A375 (cell line): ENCODE results near the gene KRTAP3-1. TPM values are rescaled to one million over a fixed set of nuclear protein-coding genes. Genes with fewer than 3 reads are reported as not detected.

Source experiments
- small RNA-seq: library from RNA; depleted of rRNA; stranded (forward); fragments of <200 nt; gene quantifications from one replicate; pipeline ENCODE3, GENCODE V24; 2014
- total RNA-seq: library from RNA; depleted of rRNA; stranded (reverse); fragments of >200 nt; shearing (Covaris generic); gene quantifications from 2 replicates; pipeline ENCODE4 v1.2.3, GENCODE V29; 2014; rRNA removed

KRTAP3-1 gene
- total RNA-seq, result not detected in 2 replicates

GRCh38 chr17:41008811-41009210, at the start of gene KRTAP3-1:
Gene KRTAP3-1 (minus strand): TSS chr17:41009128. CDS start chr17:41009074, 54 bp downstream.

GRCh38 chr17:41055130-41055529, 46.2 kb upstream of the KRTAP3-1 start, which contains the start of gene KRTAP2-2:
Gene KRTAP2-2 (minus strand): TSS chr17:41055230. CDS start chr17:41055211, 19 bp downstream.

GRCh38 chr17:41046735-41047465, 38.0 kb upstream of the KRTAP3-1 start, which contains the start of gene KRTAP2-1:
Gene KRTAP2-1 (minus strand): TSS chr17:41047316. CDS start chr17:41047267, 49 bp downstream.

GRCh38 chr17:41040783-41041571, 32.0 kb upstream of the KRTAP3-1 start, which contains the start of gene KRTAP1-1:
Gene KRTAP1-1 (minus strand): TSS chr17:41041450. CDS start chr17:41041397, 53 bp downstream.

GRCh38 chr17:41034346-41034935, 25.5 kb upstream of the KRTAP3-1 start, which contains the start of gene KRTAP1-3:
Gene KRTAP1-3 (minus strand): TSS chr17:41034874. CDS start chr17:41034821, 53 bp downstream.

GRCh38 chr17:41029633-41030245, 20.8 kb upstream of the KRTAP3-1 start, which contains the start of gene KRTAP1-4:
Gene KRTAP1-4 (minus strand): TSS chr17:41030195. CDS start chr17:41030078, 117 bp downstream.

GRCh38 chr17:41026715-41027471, 18.0 kb upstream of the KRTAP3-1 start, which contains the start of gene KRTAP1-5:
Gene KRTAP1-5 (minus strand): TSS chr17:41027208. CDS start chr17:41027155, 53 bp downstream.

GRCh38 chr17:40999563-40999962, 9.4 kb downstream of the KRTAP3-1 start, which contains the start of gene KRTAP3-2:
Gene KRTAP3-2 (minus strand): TSS chr17:40999906. CDS start chr17:40999853, 53 bp downstream.

GRCh38 chr17:40993839-40994238, 15.1 kb downstream of the KRTAP3-1 start, which contains the start of gene KRTAP3-3:
Gene KRTAP3-3 (minus strand): TSS chr17:40994164. CDS start chr17:40994097, 67 bp downstream.

GRCh38 chr17:40984226-40984625, 24.7 kb downstream of the KRTAP3-1 start, which contains the start of gene KRT40:
Gene KRT40 (minus strand): TSS chr17:40984326. CDS start chr17:40984273, 53 bp downstream.

GRCh38 chr17:40966848-40967247, 42.1 kb downstream of the KRTAP3-1 start, which contains the start of gene KRT39:
Gene KRT39 (minus strand): TSS chr17:40966948. CDS start chr17:40966856, 92 bp downstream.

Small RNAs within 50 kb of the gene (small RNA-seq; reads per million reads assigned to genes)
- not detected for gene KRTAP3-4P

Other genes with a start within 250 kb of the KRTAP3-1 start
- gene KRT26, start 236.9 kb downstream of the KRTAP3-1 start, total RNA-seq, result not detected in 2 replicates
- gene KRT27, start 226.6 kb downstream of the KRTAP3-1 start, total RNA-seq, result not detected in 2 replicates
- gene KRT28, start 209.2 kb downstream of the KRTAP3-1 start, total RNA-seq, result not detected in 2 replicates
- 30.4 and 38.5 TPM in 2 replicates for gene KRT10, start 186.5 kb downstream of the KRTAP3-1 start, total RNA-seq
- 1.6 and 3.4 TPM in 2 replicates for gene KRT12, start 141.9 kb downstream of the KRTAP3-1 start, total RNA-seq
- 0.08 TPM in 1 of 2 replicates, not detected in the other for gene KRT20, start 123.9 kb downstream of the KRTAP3-1 start, total RNA-seq
- gene KRT23, start 71.5 kb downstream of the KRTAP3-1 start, total RNA-seq, result 0.08 TPM in 1 of 2 replicates, not detected in the other
- not detected in 2 replicates for gene KRT39, start 42.2 kb downstream of the KRTAP3-1 start, total RNA-seq
- not detected in 2 replicates for gene KRT40, start 24.8 kb downstream of the KRTAP3-1 start, total RNA-seq
- not detected in 2 replicates for gene KRTAP3-3, start 15.0 kb downstream of the KRTAP3-1 start, total RNA-seq
- not detected in 2 replicates for gene KRTAP3-2, start 9.2 kb downstream of the KRTAP3-1 start, total RNA-seq
- gene KRTAP1-5, start 18.1 kb upstream of the KRTAP3-1 start, total RNA-seq, result not detected in 2 replicates
- not detected in 2 replicates for gene KRTAP1-4, start 21.1 kb upstream of the KRTAP3-1 start, total RNA-seq
- gene KRTAP1-3, start 25.7 kb upstream of the KRTAP3-1 start, total RNA-seq, result not detected in 2 replicates
- gene KRTAP1-1, start 32.3 kb upstream of the KRTAP3-1 start, total RNA-seq, result not detected in 2 replicates
- gene KRTAP2-1, start 38.2 kb upstream of the KRTAP3-1 start, total RNA-seq, result not detected in 2 replicates
- gene KRTAP2-2, start 46.1 kb upstream of the KRTAP3-1 start, total RNA-seq, result not detected in 2 replicates
- 0.29 TPM in 1 of 2 replicates, not detected in the other for gene KRTAP2-3, start 51.0 kb upstream of the KRTAP3-1 start, total RNA-seq
- gene KRTAP2-4, start 56.8 kb upstream of the KRTAP3-1 start, total RNA-seq, result not detected in 2 replicates
- not detected in 2 replicates for gene KRTAP4-7, start 75.0 kb upstream of the KRTAP3-1 start, total RNA-seq
- not detected in 2 replicates for gene KRTAP4-8, start 89.0 kb upstream of the KRTAP3-1 start, total RNA-seq
- not detected in 2 replicates for gene KRTAP4-16, start 93.1 kb upstream of the KRTAP3-1 start, total RNA-seq
- not detected in 2 replicates for gene KRTAP4-9, start 96.3 kb upstream of the KRTAP3-1 start, total RNA-seq
- not detected in 2 replicates for gene KRTAP4-11, start 109.2 kb upstream of the KRTAP3-1 start, total RNA-seq
- gene KRTAP4-12, start 115.1 kb upstream of the KRTAP3-1 start, total RNA-seq, result not detected in 2 replicates
- gene KRTAP4-6, start 131.4 kb upstream of the KRTAP3-1 start, total RNA-seq, result not detected in 2 replicates
- gene KRTAP4-5, start 140.7 kb upstream of the KRTAP3-1 start, total RNA-seq, result not detected in 2 replicates
- gene KRTAP4-4, start 151.6 kb upstream of the KRTAP3-1 start, total RNA-seq, result not detected in 2 replicates
- gene KRTAP4-3, start 159.1 kb upstream of the KRTAP3-1 start, total RNA-seq, result not detected in 2 replicates
- gene KRTAP4-2, start 169.1 kb upstream of the KRTAP3-1 start, total RNA-seq, result not detected in 2 replicates
- gene KRTAP4-1, start 175.8 kb upstream of the KRTAP3-1 start, total RNA-seq, result not detected in 2 replicates
- gene KRTAP9-1, start 180.8 kb upstream of the KRTAP3-1 start, total RNA-seq, result not detected in 2 replicates
- not detected in 2 replicates for gene KRTAP9-2, start 217.5 kb upstream of the KRTAP3-1 start, total RNA-seq
- not detected in 2 replicates for gene KRTAP9-3, start 223.3 kb upstream of the KRTAP3-1 start, total RNA-seq
- not detected in 2 replicates for gene KRTAP9-8, start 228.9 kb upstream of the KRTAP3-1 start, total RNA-seq
- gene KRTAP9-4, start 240.6 kb upstream of the KRTAP3-1 start, total RNA-seq, result not detected in 2 replicates
- not detected in 2 replicates for gene KRTAP9-9, start 246.3 kb upstream of the KRTAP3-1 start, total RNA-seq